Stimulated activated CD4-positive, alpha-beta T cell treated with anti-CD3 and anti-CD28 coated beads, Interleukin-4, amount 100 ng/mL, for 4 hours (primary cell): ENCODE results near the gene DIO2.

Experiments
- DNase-seq, 2 experiments: peaks; one replicate each; pipeline ENCODE4 v3.0.0-alpha.2; 2020

The DIO2 gene

DNA sequence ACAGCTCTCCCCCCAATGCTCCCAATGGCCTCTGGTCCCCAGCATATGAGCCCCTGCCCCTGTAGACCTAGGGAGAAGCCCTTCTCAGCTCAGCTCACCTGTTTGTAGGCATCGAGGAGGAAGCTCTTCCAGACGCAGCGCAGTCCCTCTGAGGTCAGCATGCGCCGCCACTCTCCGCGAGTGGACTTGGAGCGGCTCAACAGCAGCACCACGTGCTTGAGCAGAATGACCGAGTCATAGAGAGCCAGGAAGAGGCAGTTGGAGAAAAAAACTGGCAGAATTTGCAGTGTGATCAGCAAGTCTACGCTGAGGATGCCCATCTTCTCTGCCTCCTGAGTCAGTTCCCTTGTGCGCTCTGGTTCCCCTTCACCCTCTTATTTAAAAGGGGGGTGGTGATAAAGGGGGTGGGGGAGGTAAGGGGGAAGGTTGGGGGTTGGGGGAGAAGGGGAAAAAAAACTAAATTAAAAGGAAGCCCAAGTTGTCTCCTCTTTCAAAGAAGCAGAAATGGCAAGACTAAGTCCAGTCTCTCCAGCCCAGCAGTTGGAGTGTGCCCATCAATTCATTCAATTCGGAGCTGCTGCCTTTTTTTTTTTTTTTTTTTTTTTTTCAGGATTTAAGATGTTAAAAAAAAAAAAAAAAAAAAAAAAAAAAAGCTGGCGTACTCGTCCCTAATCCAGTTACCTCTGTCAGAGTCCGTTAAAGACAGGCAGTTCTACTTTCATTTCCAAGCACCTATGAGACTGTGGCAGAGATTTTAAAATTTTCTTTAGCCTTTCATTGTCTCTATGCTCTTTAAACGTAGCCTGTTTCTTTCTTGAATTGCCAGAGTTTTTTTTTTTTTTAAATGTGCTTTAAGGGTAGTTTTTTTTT is at the start of gene DIO2:
DIO2 (minus strand) TSS at position 352 of the 870 bp plus-strand sequence; CDS start at position 320, 32 bp downstream.
- no peak for DNase-seq

DNA sequence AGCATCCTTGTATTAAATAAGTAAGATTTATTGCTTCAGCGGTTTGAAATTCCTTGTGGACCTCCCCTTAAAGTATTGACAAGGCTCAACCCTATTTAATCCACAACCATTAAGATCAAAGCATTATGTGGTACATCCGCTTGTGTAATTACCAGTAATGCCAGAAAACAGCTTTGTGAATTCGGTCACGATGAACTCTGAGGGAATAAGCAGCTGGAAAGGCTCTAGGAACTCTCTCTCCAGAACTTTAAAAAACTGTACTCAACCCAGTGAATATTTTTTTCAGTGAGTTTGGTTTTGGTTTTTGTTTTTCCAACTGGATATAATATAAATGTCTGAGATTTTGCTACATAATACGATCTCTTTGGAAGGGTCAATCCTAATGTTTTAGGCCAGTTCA is 49.3 kb upstream of the DIO2 start:
- DNase-seq: no peak

DNA sequence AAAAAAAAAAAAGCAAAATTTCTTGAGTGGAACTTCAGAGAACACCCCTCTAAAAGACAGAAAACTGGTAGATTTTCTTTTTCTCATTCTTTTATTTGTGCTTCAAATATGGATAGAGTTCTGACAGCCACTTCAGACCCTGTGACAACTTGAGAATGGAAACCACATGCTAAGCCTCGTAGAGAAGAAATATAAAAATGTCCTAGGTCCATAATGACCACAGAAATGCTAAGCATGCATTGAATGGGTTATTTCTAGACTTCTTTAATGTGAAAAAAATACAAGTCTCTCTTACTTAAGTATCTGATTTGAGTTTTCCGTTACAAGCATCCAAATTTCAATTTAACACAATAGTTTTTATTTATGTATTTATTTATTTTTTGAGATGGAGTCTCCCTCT is 28.3 kb upstream of the DIO2 start:
- DNase-seq: no peak

GRCh38 chr14:80237143-80237542 is 25.8 kb upstream of the DIO2 start:
- DNase-seq: no peak

GRCh38 chr14:80233470-80234089 is 22.3 kb upstream of the DIO2 start:
- no peak for DNase-seq

DNA sequence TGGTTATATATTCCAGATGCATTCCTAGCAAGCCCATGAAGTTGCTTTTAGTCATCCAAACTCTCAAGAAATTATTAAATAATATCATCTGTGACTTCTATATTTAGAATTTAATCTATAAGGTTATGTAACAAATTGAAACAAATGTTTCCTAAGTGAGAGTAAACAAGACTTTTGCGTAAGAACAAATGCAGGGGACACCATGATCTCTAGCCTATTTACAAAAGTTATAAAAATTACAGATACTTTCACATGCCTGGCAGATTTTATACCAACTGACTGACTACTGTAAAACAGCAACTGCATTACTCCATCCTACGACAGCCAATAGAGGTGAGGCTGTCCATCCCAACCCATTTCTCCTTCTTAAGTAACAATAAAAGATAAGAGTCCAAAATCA is 20.4 kb upstream of the DIO2 start:
- DNase-seq: no peak

DNA sequence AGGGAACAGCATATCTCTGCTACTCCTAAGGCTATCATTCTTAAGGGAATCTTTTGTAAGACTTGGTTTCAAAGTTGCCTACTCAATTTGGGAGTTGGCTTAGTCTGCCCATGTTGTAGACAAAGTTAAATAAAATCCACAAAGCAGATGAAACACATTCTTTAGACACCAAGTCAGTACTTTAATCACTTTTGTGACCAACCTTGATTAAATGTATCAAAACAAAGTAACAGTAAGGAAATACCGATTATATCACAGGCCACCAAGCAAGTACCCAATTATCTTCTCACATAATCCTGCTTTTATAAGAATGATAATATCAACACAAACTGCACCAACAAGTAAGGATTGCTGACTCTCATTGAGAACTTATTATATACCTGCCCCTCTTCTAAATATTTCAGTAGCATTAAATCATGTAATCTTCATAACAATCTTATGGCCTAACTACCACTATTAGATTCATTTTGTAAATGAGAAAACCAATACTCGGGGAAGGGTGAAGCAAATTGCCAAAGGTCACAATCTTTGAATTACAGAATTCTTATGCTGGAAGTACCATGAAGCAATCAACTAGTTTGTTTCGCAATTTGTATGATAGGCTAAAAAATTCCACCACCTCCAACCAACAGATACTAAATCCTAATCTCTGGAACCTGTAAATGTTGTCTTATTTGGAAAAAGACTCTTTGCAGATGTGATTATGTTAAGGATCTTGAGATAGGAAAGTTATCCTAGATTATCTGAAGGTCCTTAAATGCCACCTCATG is 12.6 kb upstream of the DIO2 start:
- DNase-seq: no peak

DNA sequence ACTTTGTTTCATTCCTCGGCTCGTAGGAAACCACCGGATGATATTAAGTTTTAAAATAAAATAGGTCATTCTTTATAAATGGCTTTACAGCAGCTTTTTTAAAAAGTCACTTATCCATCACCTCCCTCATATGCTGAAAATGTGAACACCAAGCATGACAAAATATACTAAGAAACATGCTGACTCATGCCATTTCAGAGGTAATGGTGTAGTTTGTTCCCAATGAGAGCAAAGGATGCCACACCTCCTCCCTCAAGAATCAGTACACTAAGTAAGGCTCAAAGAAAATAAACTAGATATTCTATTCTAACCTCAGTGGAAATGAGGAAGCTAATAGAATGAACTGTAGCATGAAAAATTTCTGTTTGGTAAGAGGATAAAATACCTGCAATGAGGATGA is 5.5 kb upstream of the DIO2 start:
- DNase-seq: no peak

DNA sequence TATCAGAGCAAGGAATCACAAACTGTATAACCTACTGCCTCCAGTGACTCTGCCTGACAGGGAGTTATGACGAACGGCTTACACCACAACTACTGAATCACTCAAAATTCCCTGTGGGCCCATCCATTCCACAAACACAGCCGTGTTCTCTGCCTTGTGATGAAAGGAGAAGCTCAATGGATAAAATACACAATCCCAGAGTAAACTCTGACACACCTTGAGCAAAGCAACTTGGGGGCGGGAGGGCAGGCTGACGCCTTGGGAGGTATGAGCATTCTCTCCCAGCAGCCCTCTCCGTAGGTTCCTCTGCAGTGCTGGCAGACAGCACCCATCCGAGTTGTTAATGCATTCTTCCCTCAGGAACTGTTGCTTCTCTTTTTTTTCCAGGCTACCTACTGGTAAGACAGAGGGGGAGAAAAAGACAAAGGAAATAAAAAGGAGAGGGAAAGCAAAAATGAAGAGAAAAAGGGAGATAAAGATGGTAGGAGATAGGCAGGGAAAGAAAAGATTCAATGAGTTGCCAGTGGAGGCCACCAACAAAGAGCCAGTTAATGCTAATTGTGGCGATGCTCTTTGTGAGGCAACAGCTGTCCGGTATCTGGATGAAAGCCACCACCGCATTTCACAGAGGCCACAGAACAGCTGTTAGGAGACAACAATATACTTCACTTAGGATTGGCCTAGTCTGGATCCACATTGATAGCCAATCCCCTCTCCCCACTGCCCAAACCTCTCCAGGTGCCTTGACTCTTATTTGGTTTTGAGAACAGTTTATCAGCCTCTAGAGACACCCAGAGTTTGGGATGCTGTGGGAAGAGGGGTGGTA is 4.7 kb upstream of the DIO2 start:
- DNase-seq: no peak

- DNase-seq: no peak
Observed at GRCh38 chr14:80215081-80215480, 3.8 kb upstream of the DIO2 start.

DNA sequence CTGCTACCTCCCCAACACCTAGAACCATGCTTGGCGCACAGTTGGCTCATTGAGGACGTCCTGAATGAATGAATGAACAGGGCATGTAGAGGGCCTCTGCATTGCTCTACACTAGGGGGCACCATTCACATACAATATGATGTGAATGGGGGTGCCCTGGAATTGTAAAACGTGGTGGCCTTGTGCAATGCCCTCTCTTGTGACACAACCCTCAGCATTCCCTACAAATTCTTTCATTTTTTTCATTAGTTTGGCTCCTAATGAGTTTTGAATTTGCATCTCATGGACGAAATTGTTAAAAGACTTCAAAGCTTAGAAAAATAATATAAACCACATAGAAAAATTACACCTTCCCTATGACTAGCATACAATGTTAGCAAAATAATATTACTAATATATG is 2.3 kb upstream of the DIO2 start:
- DNase-seq: no peak

GRCh38 chr14:80212023-80212397 is 706 bp upstream of the DIO2 start:
- no peak for DNase-seq

DNA sequence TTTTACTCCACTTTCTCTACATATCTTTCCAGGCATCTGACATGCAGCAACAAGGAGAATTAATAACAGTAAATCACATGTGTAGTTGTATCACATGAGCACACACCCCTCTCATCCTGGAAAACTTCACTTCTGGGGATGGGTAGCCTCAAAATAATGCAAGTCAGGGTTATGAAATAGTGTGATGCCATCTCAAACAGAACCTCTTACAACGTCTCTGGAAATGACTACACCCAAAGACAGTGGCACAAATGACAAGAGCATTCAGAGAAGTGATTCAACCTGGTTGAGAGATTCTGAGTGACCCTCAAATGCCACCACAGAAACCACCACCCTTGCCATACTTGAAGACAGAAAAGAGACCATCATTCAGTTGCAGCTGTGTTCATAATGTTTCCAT is 2.8 kb downstream of the DIO2 start:
- DNase-seq: no peak

DNA sequence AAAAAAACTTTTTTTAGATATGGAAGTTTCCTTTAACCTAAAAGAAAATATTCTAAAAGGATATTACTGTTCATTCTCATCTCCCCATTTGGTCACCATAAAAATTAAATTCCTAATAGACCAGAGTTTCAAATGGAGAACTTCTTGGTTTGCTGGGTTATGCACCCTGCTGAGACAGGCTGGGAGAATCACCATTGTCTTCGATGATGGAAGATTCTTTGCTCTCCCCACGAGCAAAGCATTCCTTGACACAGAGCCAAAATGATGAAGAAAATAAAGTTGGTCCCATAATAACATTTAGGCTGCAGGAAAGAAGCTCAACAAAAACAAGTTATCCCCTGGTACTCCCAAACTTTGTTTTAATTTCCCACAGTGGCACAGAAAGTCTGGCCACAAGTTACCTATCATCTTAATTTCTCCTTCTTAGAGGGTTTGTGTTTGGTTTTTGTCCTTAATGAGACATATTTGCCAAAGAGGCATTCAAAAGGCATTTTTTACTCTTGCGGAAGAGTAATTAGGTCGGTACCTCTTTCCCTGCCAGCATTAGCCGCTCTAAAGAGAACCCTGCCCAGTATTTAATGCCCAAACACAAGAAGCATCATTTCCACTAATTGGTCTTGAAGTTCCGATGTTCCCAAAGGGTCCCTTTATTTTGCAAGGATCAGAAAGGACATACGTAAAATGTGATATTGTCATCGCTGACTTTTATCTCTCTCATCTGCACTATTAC is 4.8 kb downstream of the DIO2 start:
- DNase-seq: no peak

DNA sequence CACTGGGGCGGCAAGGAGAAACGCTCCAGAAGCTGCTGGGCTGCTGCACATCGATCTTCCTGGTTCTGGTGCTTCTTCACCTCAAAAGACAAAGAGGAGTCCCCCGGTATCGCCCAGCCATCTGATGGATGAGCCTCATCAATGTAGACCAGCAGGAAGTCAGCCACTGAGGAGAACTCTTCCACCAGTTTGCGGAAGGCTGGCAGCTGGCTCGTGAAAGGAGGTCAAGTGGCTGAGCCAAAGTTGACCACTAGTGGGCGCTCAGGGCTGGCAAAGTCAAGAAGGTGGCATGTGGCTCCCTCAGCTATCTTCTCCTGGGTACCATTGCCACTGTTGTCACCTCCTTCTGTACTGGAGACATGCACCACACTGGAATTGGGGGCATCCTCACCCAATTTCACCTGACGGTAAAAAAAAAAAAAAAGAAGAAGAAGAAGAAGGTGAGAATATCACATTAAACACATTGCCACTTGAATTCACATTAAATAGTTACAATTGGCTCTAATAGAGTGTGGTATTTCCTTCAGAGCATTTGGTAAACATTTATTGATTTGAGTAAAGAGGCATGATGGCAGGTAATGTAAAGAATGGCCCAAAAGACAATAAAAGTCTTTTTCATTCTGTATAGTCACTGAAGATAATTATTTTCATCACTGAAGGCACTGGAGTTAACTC is 8.3 kb downstream of the DIO2 start:
- no peak for DNase-seq

- DNase-seq: no peak
Observed at GRCh38 chr14:80200093-80200492, 11.2 kb downstream of the DIO2 start.

DNA sequence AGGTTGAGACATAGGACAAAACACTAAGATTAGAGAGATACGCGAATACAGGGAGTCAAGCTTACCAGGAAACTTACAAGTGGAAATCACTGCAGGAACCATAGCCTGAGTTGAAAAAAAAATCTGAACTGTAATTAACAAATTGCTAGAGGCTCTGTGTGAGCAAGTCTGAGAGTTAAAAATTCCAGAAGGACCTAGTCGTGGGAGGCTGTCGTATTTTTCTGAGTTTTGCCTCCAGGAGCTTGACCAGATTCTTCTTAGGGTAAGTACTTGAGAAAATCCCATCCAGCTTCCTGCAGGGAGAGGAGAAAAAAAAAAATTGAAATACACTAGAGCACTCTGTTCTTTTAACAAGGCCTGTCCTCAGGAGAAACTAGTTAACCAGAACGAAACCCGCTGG is 22.7 kb downstream of the DIO2 start:
- DNase-seq: no peak

- DNase-seq: no peak
Observed at GRCh38 chr14:80186301-80186800, 25.0 kb downstream of the DIO2 start.

DNA sequence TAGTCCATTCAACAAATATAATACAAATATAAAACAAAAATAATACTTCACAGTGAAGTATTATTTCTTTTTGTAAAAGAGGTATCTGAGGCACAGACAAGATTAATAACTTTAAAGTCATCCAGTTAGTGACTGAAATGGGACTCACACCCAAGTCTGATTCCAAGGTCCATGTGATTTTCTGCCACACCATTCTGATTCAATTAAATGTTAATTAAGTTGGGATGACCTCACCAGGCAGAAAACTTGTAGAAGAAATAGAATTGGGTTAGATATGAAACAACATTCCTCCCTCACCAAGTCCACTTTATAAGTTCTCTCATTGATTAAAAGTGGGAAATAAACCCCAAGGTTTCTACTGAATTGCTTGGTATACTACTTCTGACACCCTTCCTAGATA is 34.4 kb downstream of the DIO2 start:
- DNase-seq: no peak

DNA sequence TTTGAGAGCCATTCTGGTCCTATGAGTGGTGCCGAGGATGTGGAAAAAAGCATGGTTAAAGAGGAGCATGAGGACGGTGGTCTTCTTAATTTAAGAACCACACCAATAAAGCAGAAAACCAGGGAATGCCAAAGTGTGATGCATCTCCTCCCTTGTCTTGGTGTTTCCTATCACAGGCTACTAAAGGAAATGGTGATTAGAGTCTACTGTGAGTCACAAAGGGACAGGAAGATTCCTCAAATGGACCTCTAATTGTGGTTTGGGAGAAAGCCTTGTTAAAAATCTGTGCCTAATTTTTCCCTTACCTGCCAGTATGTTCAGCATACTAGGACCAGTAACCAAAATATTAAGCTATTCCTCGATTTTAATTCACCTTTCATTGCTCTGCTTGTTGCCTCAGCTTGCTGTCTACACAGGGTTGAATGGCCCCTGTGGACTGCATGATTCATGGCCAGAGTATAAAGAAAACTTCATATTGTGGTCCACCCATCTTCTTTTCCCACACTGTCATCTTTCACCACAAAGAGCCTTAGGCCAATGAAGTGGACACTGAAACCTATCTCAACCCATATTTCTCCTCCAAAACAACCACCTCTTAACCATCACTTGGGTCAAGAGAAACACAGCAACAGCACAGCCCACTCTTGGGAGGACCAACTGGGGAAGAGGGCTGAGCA is 38.8 kb downstream of the DIO2 start:
- DNase-seq: no peak
